Activated T-cell treated with anti-CD3 and anti-CD28 coated beads for 1 hour (primary cell): ENCODE results near the gene GTPBP1.

Experiments used
- DNase-seq: peaks from one replicate; pipeline ENCODE4 v3.0.0-alpha.2; 2020; ENCODE audit warnings: low read depth

The GTPBP1 gene

GRCh38 chr22:38727123-38727522 is 21.4 kb downstream of the GTPBP1 start:
- DNase-seq: no peak

GRCh38 chr22:38727530-38728451 is 22.0 kb downstream of the GTPBP1 start:
- no peak for DNase-seq

- DNase-seq: no peak
Measured at GRCh38 chr22:38728871-38729796, 23.4 kb downstream of the GTPBP1 start.

- DNase-seq: no peak
Measured at GRCh38 chr22:38729946-38730345, 24.2 kb downstream of the GTPBP1 start.

GRCh38 chr22:38730411-38730871 is 24.7 kb downstream of the GTPBP1 start:
- DNase-seq: no peak

- DNase-seq: no peak
Measured at GRCh38 chr22:38731703-38732161, 26.0 kb downstream of the GTPBP1 start.

GRCh38 chr22:38732251-38732815 is 26.6 kb downstream of the GTPBP1 start:
- DNase-seq: no peak

- DNase-seq: peak; percentile 45
Measured at GRCh38 chr22:38733329-38733723, 27.6 kb downstream of the GTPBP1 start.

- DNase-seq: no peak
Measured at GRCh38 chr22:38733724-38734381, 28.1 kb downstream of the GTPBP1 start.

GRCh38 chr22:38734421-38735100 is 28.8 kb downstream of the GTPBP1 start:
- DNase-seq: no peak

- no peak for DNase-seq
Measured at GRCh38 chr22:38735126-38735464, 29.4 kb downstream of the GTPBP1 start.

GRCh38 chr22:38735465-38736256 is 29.9 kb downstream of the GTPBP1 start:
- no peak for DNase-seq

- DNase-seq: no peak
Measured at GRCh38 chr22:38736257-38736570, 30.5 kb downstream of the GTPBP1 start.

GRCh38 chr22:38737302-38738060 is 31.7 kb downstream of the GTPBP1 start:
- DNase-seq: no peak

- DNase-seq: no peak
Measured at GRCh38 chr22:38738475-38739070, 32.8 kb downstream of the GTPBP1 start.

GRCh38 chr22:38739300-38740055 is 33.7 kb downstream of the GTPBP1 start:
- DNase-seq: no peak

GRCh38 chr22:38740116-38740723 is 34.5 kb downstream of the GTPBP1 start:
- DNase-seq: no peak

GRCh38 chr22:38740754-38741153 is 35.0 kb downstream of the GTPBP1 start:
- no peak for DNase-seq
